H1 (cell line): ENCODE data around the gene EGF. TPM values are rescaled to one million over a fixed set of nuclear protein-coding genes. Genes with fewer than 3 reads are reported as not detected.

ENCODE experiments used
- ATF2 ChIP-seq: IDR thresholded peaks from 2 replicates; pipeline ENCODE4 v1.6.1; 2012; ENCODE audit warnings: low read length, inconsistent platforms
- CHD2 ChIP-seq: IDR thresholded peaks from 2 replicates; pipeline ENCODE4 v1.6.1; 2012; ENCODE audit warnings: low read length, improper control_type of control experiment
- CHD7 ChIP-seq: fragments of 300-600 bp; sonication (generic); IDR thresholded peaks from 2 replicates; pipeline ENCODE4 v1.7.1; 2012; ENCODE audit warnings: low read length, moderate library complexity, mild to moderate bottlenecking, inconsistent platforms; ENCODE audit not compliant: insufficient replicate concordance
- EGR1 ChIP-seq: IDR thresholded peaks from 2 replicates; pipeline ENCODE4 v1.6.1; 2011; ENCODE audit warnings: low read depth, low read length, borderline replicate concordance
- KDM4A ChIP-seq: IDR thresholded peaks from one replicate; pipeline ENCODE4 v1.7.1; 2012; ENCODE audit warnings: low read depth, mild to moderate bottlenecking, moderate library complexity, low read length, inconsistent platforms; ENCODE audit not compliant: severe bottlenecking
- NRF1 ChIP-seq: IDR thresholded peaks from 2 replicates; pipeline ENCODE4 v1.6.1; 2011; ENCODE audit warnings: mild to moderate bottlenecking, low read depth, low read length, improper control_type of control experiment
- PHF8 ChIP-seq: fragments of 200-600 bp; sonication (generic); conservative IDR thresholded peaks from 2 replicates; pipeline ENCODE4 v1.7.1; 2012; ENCODE audit warnings: low read depth, mild to moderate bottlenecking, inconsistent platforms, low read length, moderate library complexity
- SRF ChIP-seq: IDR thresholded peaks from 2 replicates; pipeline ENCODE4 v1.6.1; 2011; ENCODE audit warnings: mild to moderate bottlenecking, low read depth, low read length, moderate library complexity
- TAF7 ChIP-seq: optimal IDR thresholded peaks from 2 replicates; pipeline ENCODE3; 2011; ENCODE audit warnings: low read depth, mild to moderate bottlenecking, inconsistent platforms, low read length, moderate library complexity, borderline replicate concordance
- polyA plus RNA-seq, 7 experiments: library from polyadenylated mRNA; depleted of rRNA in 3 of 7; stranded (reverse) in 5 of 7; unstranded in 2 of 7; fragments of >200 nt in 5 of 7; fragments of 200-250 nt in 2 of 7; gene quantifications; 1 replicate in 5 of 7; 2 replicates in 1 of 7; 4 replicates in 1 of 7; pipeline versions ENCODE4 v1.2.1 to v1.2.3, GENCODE V29; 2011 to 2013; ENCODE audit warnings: missing spikeins in 2 of 7, mixed read lengths in 2 of 7
- total RNA-seq: library from RNA; stranded (reverse); fragmentation: NEBNext Ultra II Directional; extraction: Animal tissue kit (Norgen Biotek cat#: 25700); gene quantifications from 2 replicates; pipeline ENCODE4 v1.2.1, GENCODE V29; 2021

EGF gene
- total and polyA plus RNA-seq, 2 of the 8 experiments (the other 6 are each of a cell fraction or from before 2014, with no cell fraction given), result 1.5 to 2.6 TPM

GRCh38 chr4:110033355-110034025, 120.8 kb downstream of the EGF start (continued):
- TF ChIP-seq CHD7 (no peak), CHD2 (no peak), TAF7 (no peak), SRF (no peak), ATF2 (no peak), PHF8 (no peak), NRF1 (no peak), EGR1 (no peak), KDM4A (no peak)
